RWPE2 (cell line): ENCODE results near the gene MYBPC2.

Experiments
- ATAC-seq: fragments of 200-7000 bp; cut with Tn5 transposase; 3 replicates; pipeline ENCODE4 v1.9.1; 2021; ENCODE audit warnings: low read depth
- DNase-seq: peaks from one replicate; pipeline ENCODE4 v3.0.0-alpha.2; 2020; ENCODE audit warnings: low spot score
- H3K27ac ChIP-seq: fragments of 450-650 bp; 2 replicates; pipeline ENCODE4 v1.5.1; 2017; ENCODE audit warnings: mild to moderate bottlenecking; ENCODE audit not compliant: poor library complexity, severe bottlenecking
- H3K27me3 ChIP-seq: fragments of 250-450 bp; sonication (Bioruptor Pico); 2 replicates; pipeline ENCODE4 v1.5.1; 2021; ENCODE audit warnings: mild to moderate bottlenecking, moderate library complexity; ENCODE audit not compliant: insufficient read depth, poor library complexity, severe bottlenecking
- H3K36me3 ChIP-seq: fragments of 250-450 bp; sonication (Bioruptor Pico); 2 replicates; pipeline ENCODE4 v1.5.1; 2020; ENCODE audit warnings: low read depth, mild to moderate bottlenecking, moderate library complexity
- H3K4me1 ChIP-seq: fragments of 250-450 bp; sonication (Bioruptor Pico); 2 replicates; pipeline ENCODE4 v1.5.1; 2021; ENCODE audit warnings: mild to moderate bottlenecking, moderate library complexity; ENCODE audit not compliant: insufficient read depth, poor library complexity, severe bottlenecking
- H3K4me3 ChIP-seq: fragments of 250-450 bp; sonication (Bioruptor Pico); 2 replicates; pipeline ENCODE4 v1.5.1; 2021; ENCODE audit warnings: mild to moderate bottlenecking, moderate library complexity; ENCODE audit not compliant: severe bottlenecking
- H3K9me3 ChIP-seq: fragments of 250-450 bp; sonication (Bioruptor Pico); 2 replicates; pipeline ENCODE4 v1.5.1; 2021; ENCODE audit warnings: mild to moderate bottlenecking, moderate library complexity; ENCODE audit not compliant: severe bottlenecking
- TF ChIP-seq, protein P1 (sequence below): fragments of 450-650 bp; IDR thresholded peaks from one replicate; pipeline ENCODE4 v1.5.1; 2017; ENCODE audit warnings: mild to moderate bottlenecking, moderate library complexity; ENCODE audit not compliant: poor library complexity, severe bottlenecking

Gene MYBPC2

DNA sequence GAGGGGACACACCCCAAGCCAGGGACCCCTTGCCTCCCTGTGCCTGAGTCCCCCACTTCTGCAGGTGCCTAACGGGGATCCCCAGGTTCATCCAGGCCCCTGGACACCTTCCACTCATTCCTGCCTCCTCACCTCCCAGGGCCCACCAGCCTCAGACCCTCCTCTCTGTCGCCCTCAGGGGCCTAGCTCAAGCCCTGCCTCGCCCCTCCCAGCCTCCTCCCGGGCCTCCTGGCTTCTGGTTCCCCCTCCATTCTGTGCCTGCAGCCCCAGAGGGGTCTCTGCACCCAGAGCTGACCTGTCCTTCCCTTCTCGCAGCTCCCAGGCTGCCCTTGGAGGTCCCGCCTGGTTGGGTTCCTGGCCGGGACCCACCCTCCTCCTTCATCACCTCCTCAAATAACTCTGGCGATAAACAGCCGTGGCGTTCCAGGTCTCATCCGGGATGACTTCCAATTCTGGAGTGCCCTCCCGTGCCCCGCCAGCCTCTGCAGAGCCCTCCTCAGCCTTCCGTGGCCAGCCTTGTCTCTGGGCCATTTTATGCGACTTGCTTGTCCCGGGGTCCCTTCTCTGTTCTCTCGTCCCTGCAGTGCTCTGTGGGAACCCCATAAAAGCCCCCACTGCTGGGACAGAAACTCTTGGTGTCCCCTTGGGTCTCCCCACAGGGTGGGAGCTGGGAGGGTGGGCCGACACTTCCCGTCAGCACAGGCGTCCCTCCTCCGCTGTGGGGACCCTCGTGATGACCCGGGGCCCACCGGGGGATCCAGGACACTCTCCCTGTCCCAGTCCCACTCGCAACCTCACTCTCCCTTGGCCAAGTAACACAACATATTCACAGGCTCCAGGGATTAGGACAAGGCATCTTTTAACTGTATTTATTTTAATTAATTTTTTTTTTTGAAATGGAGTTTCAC lies 69.1 kb downstream of the MYBPC2 start:
- H3K9me3 ChIP-seq = no peaks in the 10 kb centered on the region
- no peak overlapping the region for H3K4me3 ChIP-seq
- DNase-seq (no peak), ATAC-seq (no peak)
- no peak overlapping the region for H3K27ac ChIP-seq
- TF ChIP-seq, protein P1, sequence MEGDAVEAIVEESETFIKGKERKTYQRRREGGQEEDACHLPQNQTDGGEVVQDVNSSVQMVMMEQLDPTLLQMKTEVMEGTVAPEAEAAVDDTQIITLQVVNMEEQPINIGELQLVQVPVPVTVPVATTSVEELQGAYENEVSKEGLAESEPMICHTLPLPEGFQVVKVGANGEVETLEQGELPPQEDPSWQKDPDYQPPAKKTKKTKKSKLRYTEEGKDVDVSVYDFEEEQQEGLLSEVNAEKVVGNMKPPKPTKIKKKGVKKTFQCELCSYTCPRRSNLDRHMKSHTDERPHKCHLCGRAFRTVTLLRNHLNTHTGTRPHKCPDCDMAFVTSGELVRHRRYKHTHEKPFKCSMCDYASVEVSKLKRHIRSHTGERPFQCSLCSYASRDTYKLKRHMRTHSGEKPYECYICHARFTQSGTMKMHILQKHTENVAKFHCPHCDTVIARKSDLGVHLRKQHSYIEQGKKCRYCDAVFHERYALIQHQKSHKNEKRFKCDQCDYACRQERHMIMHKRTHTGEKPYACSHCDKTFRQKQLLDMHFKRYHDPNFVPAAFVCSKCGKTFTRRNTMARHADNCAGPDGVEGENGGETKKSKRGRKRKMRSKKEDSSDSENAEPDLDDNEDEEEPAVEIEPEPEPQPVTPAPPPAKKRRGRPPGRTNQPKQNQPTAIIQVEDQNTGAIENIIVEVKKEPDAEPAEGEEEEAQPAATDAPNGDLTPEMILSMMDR = no peak
- no peaks in the 10 kb centered on the region for H3K36me3 ChIP-seq
- H3K27me3 ChIP-seq = no peaks in the 10 kb centered on the region
- H3K4me1 ChIP-seq = no peaks in the 10 kb centered on the region

DNA sequence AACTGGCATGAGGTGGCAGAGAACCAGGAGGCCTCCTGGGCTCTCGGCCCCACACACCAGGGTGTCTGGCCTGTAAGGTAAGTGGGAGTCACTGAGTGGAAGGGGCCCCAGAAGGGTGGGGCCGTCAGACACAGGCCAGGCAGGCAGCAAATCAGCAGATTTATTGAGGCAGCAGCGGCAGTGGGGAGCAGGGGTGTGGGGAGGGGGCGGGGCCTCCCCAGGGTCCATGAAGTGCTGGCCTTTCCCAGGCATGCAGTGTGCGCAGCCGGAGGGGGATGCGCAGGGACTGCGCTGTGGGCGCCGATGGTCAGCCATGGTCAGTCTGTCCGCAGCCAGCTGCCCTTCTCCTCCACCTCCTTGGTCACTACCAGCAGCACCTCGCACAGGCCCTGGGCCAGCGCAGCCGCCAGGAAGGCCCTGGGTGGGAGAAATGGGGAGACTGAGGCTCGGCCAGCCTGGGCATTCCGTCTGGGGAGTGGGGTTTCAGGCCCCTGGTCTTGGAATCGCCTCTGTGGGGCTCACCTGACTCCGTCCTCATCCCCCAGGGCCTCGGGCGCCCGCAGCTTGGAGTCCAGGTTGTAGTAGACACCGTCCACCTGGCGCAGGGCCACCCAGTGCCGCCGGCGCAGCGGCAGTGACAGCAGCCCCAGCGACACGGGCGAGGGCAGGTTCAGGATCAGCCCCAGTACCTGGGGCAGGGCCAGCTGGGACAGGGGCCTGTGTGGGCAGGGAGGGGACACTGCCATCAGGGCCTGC lies 73.3 kb downstream of the MYBPC2 start:
- no peaks in the 10 kb centered on the region for H3K9me3 ChIP-seq
- ATAC-seq = no peak
- no peaks in the 10 kb centered on the region for H3K36me3 ChIP-seq
- TF ChIP-seq, protein P1 = no peak
- no peak overlapping the region for H3K27ac ChIP-seq
- DNase-seq = no peak
- H3K27me3 ChIP-seq = no peaks in the 10 kb centered on the region
- no peaks in the 10 kb centered on the region for H3K4me1 ChIP-seq
- H3K4me3 ChIP-seq = no peak overlapping the region

DNA sequence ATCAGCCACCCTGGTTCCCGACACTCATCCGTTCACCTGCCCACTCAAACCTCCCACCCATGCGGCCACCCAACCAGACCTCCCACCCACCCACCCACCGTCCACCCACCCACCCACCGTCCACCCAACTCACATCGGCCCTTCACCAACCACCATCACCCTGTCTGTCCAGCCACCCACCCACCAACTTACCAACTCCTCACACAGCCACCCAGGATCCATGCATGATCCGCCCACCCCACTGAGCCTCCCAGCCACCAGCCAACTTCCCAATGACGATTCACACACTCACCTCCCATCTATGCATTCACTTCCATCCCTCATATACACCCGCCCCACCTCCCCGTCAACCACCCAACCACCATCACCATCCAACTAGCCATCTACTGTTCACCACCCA lies 74.0 kb downstream of the MYBPC2 start:
- TF ChIP-seq, protein P1 = no peak
- Histone ChIP-seq H3K4me3 (no peak overlapping the region), H3K36me3 (no peaks in the 10 kb centered on the region), H3K4me1 (no peaks in the 10 kb centered on the region), H3K27ac (no peak overlapping the region), H3K27me3 (no peaks in the 10 kb centered on the region), H3K9me3 (no peaks in the 10 kb centered on the region)
- DNase-seq = no peak
- no peak for ATAC-seq

DNA sequence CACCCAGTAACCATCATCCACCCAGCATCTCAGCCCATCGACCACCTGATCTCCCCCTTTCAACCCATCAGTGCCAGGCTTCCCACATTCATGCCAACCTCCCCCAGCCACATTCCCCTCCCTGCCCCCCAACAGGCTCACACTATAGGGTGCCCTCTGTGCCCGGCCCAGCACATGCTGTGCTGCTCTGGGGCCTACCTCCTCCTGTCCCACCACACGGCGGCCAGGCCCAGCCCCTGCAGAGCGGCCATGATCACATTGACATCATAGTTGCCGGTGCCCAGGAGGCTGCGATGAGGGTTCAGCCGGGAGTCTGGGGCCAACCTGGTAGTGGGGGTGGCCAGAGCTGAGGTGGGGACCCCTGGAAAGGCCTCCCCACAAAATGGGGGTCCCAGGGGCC lies 74.7 kb downstream of the MYBPC2 start:
- ATAC-seq (no peak), DNase-seq (no peak)
- Histone ChIP-seq H3K27me3 (no peaks in the 10 kb centered on the region), H3K4me1 (no peaks in the 10 kb centered on the region), H3K9me3 (no peaks in the 10 kb centered on the region), H3K27ac (no peak overlapping the region), H3K36me3 (no peaks in the 10 kb centered on the region), H3K4me3 (no peak overlapping the region)
- TF ChIP-seq, protein P1 = no peak
